Osteoblast (primary cell): Measurements from ENCODE around the gene LANCL1. TPM values are rescaled to one million over a fixed set of nuclear protein-coding genes. Genes with fewer than 3 reads are reported as not detected.

Source experiments
- DNase-seq: peaks from one replicate; pipeline ENCODE4 v3.0.0; 2011; ENCODE audit warnings: low spot score, mixed read lengths; ENCODE audit not compliant: insufficient read length; ENCODE audit errors: missing footprints
- H2AFZ ChIP-seq: 2 replicates; pipeline ENCODE4 v1.6.0; 2011; ENCODE audit warnings: mild to moderate bottlenecking, low read length
- H3K27ac ChIP-seq: 2 replicates; pipeline ENCODE4 v1.5.1; 2011; ENCODE audit warnings: mild to moderate bottlenecking, low read depth, low read length, moderate library complexity
- H3K27me3 ChIP-seq: 2 replicates; pipeline ENCODE4 v1.6.0; 2012; ENCODE audit warnings: mild to moderate bottlenecking, control low read depth, inconsistent platforms, low read length, moderate library complexity; ENCODE audit not compliant: insufficient read depth
- H3K36me3 ChIP-seq: 2 replicates; pipeline ENCODE4 v1.5.1; 2011; ENCODE audit warnings: mild to moderate bottlenecking, low read length, control low read depth, moderate library complexity; ENCODE audit not compliant: insufficient read depth
- H3K4me1 ChIP-seq: 2 replicates; pipeline ENCODE4 v1.5.1; 2011; ENCODE audit warnings: mild to moderate bottlenecking, low read length, control low read depth, moderate library complexity; ENCODE audit not compliant: insufficient read depth
- H3K4me2 ChIP-seq: 2 replicates; pipeline ENCODE4 v1.6.0; 2011; ENCODE audit warnings: mild to moderate bottlenecking, low read length; ENCODE audit not compliant: insufficient read depth
- H3K4me3 ChIP-seq: fragments of 200-600 bp; sonication (generic); 3 replicates; pipeline ENCODE4 v1.5.1; 2012; ENCODE audit warnings: mild to moderate bottlenecking, low read length, inconsistent platforms; ENCODE audit not compliant: insufficient read depth
- H3K79me2 ChIP-seq: 2 replicates; pipeline ENCODE4 v1.6.0; 2012; ENCODE audit warnings: mild to moderate bottlenecking, low read length, control low read depth, inconsistent platforms; ENCODE audit not compliant: insufficient read depth
- H3K9me3 ChIP-seq: 2 replicates; pipeline ENCODE4 v1.5.1; 2011; ENCODE audit warnings: low read depth, low read length, control low read depth
- H4K20me1 ChIP-seq: 2 replicates; pipeline ENCODE4 v1.6.0; 2012; ENCODE audit warnings: mild to moderate bottlenecking, low read length, control low read depth; ENCODE audit not compliant: insufficient read depth
- total RNA-seq: library from RNA; depleted of rRNA; stranded (reverse); fragments of >200 nt; gene quantifications from 2 replicates; pipeline ENCODE4 v1.2.3, GENCODE V29; 2012
- TF ChIP-seq, protein P1 (sequence below): IDR thresholded peaks from 2 replicates; pipeline ENCODE4 v1.5.1; 2011; ENCODE audit warnings: mild to moderate bottlenecking, low read depth, low read length, moderate library complexity; ENCODE audit errors: extremely low read depth

Gene LANCL1
- total RNA-seq, 1 donor = 35.8 TPM

DNA sequence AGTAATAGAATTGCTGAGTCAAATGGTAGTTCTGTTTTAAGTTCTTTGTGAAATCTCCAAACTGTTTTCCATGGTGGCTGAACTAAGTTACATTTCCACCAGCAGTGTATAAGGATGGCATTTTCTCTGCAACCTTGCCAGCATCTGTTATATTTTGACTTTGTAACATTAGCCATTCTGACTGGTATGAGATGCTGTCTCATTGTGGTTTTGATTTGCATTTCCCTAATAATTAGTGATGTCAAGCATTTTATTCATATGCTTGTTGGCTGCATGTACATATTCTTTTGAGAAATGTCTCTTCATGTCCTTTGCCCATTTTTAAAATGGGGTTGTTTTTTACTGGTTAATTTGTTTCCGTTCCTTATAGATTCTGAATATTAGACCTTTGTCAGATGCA is 63.9 kb downstream of the LANCL1 start:
- TF ChIP-seq, protein P1, sequence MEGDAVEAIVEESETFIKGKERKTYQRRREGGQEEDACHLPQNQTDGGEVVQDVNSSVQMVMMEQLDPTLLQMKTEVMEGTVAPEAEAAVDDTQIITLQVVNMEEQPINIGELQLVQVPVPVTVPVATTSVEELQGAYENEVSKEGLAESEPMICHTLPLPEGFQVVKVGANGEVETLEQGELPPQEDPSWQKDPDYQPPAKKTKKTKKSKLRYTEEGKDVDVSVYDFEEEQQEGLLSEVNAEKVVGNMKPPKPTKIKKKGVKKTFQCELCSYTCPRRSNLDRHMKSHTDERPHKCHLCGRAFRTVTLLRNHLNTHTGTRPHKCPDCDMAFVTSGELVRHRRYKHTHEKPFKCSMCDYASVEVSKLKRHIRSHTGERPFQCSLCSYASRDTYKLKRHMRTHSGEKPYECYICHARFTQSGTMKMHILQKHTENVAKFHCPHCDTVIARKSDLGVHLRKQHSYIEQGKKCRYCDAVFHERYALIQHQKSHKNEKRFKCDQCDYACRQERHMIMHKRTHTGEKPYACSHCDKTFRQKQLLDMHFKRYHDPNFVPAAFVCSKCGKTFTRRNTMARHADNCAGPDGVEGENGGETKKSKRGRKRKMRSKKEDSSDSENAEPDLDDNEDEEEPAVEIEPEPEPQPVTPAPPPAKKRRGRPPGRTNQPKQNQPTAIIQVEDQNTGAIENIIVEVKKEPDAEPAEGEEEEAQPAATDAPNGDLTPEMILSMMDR = no peak
- H3K4me2 ChIP-seq = no peak overlapping the region
- no peak overlapping the region for H2AFZ ChIP-seq
- DNase-seq = no peak
- no peaks in the 10 kb centered on the region for H3K79me2 ChIP-seq
- H3K27ac ChIP-seq = no peak overlapping the region
- no peak overlapping the region for H3K4me3 ChIP-seq
- no peaks in the 10 kb centered on the region for H3K36me3 ChIP-seq
- no peaks in the 10 kb centered on the region for H4K20me1 ChIP-seq
- H3K27me3 ChIP-seq = no peaks in the 10 kb centered on the region
- no peaks in the 10 kb centered on the region for H3K9me3 ChIP-seq
- H3K4me1 ChIP-seq = no peaks in the 10 kb centered on the region

DNA sequence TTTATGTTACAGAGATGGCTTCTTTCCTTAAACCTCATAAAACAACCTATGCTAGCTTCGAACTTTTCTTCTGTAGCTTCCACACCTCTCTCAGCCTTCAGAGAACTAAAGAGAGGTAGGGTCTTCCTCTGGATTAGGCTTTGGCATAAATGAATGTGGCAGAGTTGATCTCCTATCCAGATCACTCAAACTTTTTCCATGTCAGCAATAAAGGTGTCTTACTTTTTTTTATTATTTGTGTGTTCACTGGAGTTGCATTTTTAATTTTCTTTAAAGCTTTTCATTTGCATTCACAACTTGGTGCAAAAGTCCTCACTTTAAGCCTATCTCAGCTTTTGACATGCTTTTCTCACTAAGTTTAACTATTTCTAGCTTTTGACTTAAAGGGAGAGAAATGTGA is 66.0 kb downstream of the LANCL1 start:
- Histone ChIP-seq H3K79me2 (no peaks in the 10 kb centered on the region), H3K4me3 (no peak overlapping the region), H2AFZ (no peak overlapping the region), H4K20me1 (no peaks in the 10 kb centered on the region), H3K4me1 (no peaks in the 10 kb centered on the region), H3K27ac (no peak overlapping the region), H3K27me3 (no peaks in the 10 kb centered on the region), H3K4me2 (no peak overlapping the region), H3K36me3 (no peaks in the 10 kb centered on the region), H3K9me3 (no peaks in the 10 kb centered on the region)
- TF ChIP-seq, protein P1 = no peak
- DNase-seq = no peak

DNA sequence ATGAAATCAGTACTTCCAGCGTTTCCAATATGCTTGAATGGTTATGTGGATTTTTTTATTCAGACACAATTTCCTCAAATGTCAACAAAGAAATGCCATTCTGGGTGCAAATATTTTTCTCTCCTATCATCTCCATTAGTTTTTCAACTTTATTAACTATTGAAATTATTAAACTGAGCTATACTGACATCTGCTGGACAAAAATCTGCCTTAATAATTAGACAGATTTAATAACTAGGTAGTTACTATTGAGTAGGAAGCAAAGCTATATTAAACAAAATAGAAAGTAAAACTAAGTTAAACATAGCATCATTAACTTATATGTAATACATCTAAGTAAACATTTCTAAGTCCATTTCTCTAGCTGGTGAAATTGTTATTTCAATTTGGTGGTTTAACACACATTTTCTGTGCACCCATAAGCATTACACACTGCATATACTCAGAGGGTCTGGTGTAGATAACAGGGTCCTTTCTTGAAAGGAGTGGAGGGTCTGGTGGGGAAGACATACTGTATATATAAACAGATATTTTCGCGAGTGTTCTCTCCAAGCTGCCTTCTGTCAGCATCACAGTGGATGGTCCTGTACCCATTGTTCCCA is 77.0 kb downstream of the LANCL1 start:
- Histone ChIP-seq H2AFZ (no peak overlapping the region), H3K4me2 (no peak overlapping the region), H3K27ac (no peak overlapping the region), H4K20me1 (no peaks in the 10 kb centered on the region), H3K79me2 (no peaks in the 10 kb centered on the region), H3K9me3 (no peaks in the 10 kb centered on the region), H3K36me3 (no peaks in the 10 kb centered on the region), H3K4me1 (no peaks in the 10 kb centered on the region), H3K4me3 (no peak overlapping the region), H3K27me3 (no peaks in the 10 kb centered on the region)
- DNase-seq = no peak
- TF ChIP-seq, protein P1 = peak; percentile 30

DNA sequence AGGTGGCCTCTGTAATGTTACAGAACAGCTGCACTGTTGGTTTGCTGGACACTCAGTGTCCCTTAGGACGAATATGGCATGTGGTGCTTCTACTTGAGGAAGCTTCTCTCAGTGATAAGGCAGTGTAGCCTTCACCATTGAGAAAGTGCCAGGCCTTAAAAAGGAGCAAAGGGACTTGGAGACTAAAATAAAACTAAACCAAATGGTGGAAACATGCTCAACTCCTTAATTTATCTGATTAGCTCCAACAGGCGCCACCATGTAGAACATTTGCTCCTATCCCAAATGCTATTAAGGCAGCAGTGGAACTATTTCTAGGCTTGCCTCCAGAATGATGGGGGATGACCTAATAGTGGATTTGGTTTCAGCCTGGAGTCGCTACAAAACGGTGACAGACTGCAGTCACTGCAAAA is 84.1 kb downstream of the LANCL1 start:
- Histone ChIP-seq H2AFZ (no peak overlapping the region), H4K20me1 (no peaks in the 10 kb centered on the region), H3K9me3 (no peaks in the 10 kb centered on the region), H3K4me3 (no peak overlapping the region), H3K36me3 (no peaks in the 10 kb centered on the region), H3K79me2 (no peaks in the 10 kb centered on the region), H3K4me1 (no peaks in the 10 kb centered on the region), H3K27ac (no peak overlapping the region), H3K27me3 (no peaks in the 10 kb centered on the region), H3K4me2 (no peak overlapping the region)
- DNase-seq = no peak
- TF ChIP-seq, protein P1 = no peak
